Embryonic facial prominence (tissue), 1 donor: Measurements from ENCODE around the gene CHCHD4.
"Not testable (repeated sequence)": the region's sequence is repeated elsewhere in the genome, so short reads cannot be mapped to it uniquely, and the experiment has no call there.

Source experiments
- DNase-seq: peaks from one replicate; pipeline ENCODE4 v3.0.0-alpha.2; 2016; ENCODE audit errors: extremely low spot score

Gene CHCHD4

GRCh38 chr3:14120111-14120920 lies 4.4 kb downstream of the CHCHD4 start:
- DNase-seq = no peak

DNA sequence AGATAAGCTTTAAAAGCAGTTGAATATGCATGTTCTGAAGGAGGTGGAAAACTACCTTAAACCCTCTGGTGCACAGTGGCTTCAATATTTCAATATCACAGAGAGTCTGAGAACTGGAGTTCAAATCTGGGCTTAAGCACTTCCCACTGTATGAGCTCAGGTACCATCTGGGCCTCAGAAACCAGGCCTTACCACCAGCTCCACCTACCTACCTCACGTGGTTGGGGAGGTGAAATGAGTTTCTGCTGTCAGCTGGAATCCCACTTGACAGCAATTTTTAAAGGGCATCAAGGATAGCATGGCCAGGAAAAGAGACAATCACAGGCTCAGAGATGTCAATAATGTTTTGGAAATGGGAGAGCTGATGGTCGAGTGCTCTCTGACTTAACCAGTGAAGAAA lies 5.0 kb downstream of the CHCHD4 start:
- no peak for DNase-seq

DNA sequence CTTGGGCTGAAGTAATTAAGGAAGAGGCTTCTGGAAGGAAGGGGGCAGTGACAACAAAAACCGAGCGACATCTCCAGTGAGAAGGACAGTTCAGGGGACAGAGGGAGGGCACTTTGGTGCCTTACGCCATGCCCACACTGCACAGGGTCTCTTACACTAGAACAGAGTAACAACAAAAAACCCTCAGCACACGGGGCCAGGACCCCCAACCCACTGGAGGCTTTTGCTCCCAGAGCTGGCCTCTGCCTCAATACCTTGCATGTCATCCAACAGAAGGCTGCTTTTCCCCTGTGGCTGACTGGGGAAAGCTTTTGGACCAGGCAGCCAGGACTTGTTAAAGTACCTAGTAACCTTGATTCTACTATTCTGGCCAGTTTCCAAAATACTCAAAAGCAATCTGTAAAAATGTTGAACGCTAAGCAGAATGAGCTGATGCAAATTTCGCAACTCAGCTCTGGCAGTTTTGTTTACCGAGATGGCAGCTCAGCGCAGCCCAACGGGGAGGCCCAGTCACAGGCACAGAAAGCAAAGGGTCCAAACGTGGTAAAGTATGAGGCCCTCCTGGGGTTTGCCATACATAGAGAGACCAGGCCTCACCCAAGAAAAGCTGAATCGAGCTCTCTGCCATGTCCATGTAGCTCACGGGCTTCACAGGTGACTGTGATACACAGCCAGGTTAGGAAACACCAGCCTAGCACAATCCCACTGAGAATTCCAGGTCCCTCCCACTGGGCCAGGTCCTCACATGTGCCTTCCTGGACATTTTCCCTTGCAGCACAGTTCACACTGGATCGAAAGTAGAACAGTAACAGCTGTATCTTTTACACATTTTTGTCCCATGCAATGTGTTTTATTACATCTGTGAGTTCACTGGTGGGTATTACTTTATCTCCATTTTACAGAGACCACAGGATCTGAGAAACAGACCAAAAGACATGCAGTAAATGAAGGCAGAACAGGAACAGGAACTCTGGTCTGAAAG lies 6.0 kb downstream of the CHCHD4 start:
- no peak for DNase-seq

DNA sequence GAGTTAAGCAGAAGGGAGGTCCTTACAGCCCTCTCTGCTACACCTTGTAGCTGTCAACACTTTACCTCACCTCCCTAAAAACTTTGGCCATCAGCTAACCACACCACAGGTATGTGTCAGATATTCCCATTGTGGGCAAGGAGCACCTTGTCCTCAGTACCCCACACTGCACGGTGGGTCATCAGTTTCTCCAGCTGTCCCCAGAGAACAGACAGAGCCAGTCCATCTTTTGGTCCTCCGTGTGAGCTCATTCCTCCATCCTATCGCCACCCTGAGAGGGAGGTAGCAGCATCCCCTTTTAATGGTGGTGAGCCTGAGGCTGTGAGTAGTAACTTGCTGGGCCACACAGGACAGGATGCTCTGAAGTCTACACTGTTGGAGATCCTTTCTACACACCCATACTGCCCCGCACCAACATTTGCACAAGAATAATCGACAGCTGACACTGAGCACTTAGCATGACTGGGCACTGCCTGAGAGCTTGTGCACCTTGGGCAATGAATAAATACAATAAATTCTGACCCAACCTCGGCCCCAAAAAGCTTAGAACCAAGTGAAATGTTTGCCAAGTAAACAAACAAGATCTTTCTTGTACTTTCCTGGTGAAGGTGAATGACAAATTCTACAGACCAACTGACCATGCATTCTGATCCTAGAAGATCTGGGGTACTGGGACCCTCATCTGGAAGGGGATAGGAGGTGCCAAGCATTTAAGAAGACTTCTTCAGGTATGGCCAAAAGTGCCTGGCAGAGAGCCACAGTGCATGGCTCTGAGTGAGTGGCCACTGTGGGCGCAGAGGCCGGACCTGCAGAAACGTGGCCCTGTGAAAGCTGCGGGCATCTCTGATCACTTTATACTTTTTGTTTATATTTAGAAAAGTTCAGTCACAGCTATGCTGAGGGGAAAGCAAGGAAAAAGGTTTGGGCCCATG lies 6.9 kb downstream of the CHCHD4 start:
- DNase-seq = no peak

DNA sequence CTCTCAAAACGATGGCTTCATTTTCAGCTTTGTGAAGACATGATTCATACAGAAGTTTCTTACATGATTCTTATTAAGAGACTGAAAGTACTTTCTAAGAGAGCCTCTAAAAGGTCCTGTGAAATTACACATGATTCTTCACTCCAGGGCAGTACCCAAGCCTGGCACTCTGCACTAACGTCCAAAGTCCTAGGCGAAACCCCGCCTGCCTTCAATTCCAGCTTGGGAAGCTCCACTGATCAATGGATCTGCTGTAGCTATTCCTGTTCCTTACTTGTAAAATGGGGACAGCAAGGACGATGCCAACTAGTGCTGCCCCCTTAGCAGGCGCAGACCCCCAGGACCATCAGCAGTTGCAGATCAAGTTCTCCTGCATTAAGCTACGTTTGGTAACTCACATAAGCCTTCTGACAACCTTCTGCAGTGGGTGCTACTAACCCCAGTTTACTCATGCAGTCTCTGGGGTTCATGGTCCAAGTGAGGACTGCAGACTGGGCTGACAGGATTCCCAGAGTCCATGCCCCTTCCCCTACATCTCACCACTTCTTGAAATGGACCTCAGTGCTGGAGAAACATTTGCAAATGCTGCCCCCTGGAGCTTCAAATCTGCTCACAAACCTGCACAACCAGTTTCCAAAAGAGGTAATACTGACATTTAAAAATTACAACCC lies 10.6 kb downstream of the CHCHD4 start:
- DNase-seq = no peak

DNA sequence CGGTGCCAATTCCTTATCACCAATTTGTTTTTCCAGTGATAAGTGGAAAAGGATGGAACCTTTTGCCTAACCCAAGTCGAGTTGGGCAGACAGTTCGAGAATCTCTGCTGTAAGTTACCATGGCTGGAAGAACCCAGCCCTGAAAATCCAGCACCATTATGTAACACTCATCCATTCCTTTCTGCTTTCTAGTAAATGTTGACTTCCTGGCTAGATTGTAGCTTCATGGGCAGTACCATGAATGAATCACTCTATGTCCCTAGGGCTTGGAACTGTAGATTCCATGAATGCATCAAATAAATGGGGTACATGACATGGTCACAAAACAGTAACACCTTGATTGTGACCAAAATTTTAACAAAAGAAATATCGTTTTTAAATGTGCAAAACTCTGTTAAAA lies 14.0 kb downstream of the CHCHD4 start:
- no peak for DNase-seq

GRCh38 chr3:14109821-14110220 lies 14.8 kb downstream of the CHCHD4 start:
- DNase-seq = not testable (repeated sequence)

DNA sequence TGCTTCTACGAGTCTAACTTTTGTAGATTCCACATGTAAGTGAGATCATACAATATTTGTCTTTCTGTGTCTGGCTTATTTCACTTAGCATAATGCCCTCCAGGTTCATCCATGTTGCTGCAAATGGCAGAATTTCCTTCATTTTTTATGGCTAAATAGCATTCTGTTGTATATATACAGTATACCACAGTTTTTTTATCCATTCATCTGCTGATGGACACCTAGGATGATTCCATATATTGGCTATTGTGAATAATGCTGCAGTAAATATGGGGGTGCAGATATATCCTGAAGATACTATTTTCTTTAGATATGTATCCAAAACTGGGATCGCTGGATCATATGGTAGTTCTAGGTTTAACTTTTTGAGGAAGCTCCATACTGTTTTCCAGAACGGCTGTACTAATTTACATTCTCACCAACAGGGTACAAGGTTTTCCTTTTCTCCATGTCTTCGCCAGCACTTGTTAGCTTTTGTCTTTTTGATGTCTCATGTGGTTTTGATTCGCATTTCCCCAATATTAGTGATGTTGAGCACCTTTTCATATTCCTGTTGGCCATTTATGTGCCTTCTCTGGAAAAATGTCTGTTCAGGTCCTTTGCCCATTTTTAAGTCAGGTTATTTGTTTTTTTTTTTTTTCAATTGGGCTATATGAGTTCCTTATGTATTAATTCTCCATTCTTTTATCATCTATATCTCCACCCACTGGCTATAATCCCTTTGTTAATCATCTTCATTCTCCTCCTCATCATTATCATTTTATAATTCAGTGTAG lies 26.9 kb downstream of the CHCHD4 start:
- DNase-seq = no peak

- DNase-seq = no peak
Measured at GRCh38 chr3:14096742-14097141, 27.9 kb downstream of the CHCHD4 start.

DNA sequence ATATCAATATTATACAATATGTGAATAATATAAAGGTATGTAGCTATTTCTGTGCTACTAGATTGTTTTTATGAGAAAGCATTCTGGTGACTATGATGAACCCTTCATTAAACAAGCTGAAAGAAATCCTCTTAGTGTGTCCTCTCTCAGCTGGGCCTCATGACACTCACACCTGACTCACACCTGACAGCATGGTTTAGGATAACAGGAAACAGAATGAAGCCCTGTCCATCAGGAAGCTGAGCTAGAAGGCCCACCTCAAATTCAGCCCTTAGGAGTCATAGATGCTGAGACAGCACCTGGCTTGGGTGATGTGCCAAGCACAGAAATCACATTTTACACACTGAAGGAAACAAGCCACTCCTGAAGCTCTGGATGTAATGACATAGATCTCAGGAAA lies 30.8 kb downstream of the CHCHD4 start:
- DNase-seq = no peak

GRCh38 chr3:14092464-14092863 lies 32.2 kb downstream of the CHCHD4 start:
- DNase-seq = no peak

GRCh38 chr3:14091959-14092358 lies 32.7 kb downstream of the CHCHD4 start:
- DNase-seq = not testable (repeated sequence)

DNA sequence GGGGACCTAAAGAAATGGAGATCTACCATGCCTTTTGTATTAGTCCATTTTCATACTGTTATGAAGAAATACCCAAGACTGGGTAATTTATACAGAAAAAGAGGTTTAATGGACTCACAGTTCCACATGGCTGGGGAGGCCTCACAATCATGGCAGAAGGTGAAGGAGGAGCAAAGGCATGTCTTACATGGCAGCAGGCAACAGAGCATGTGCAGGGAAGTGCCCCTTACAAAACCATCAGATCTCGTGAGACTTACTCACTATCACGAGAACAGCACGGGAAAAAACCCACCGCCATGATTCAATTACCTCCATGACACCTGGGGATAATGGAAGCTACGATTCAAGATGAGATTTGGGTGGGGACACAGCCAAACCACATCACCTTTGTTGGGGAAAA lies 37.2 kb downstream of the CHCHD4 start:
- DNase-seq = not testable (repeated sequence)

- no peak for DNase-seq
Measured at GRCh38 chr3:14082108-14082657, 42.5 kb downstream of the CHCHD4 start.

GRCh38 chr3:14077310-14077709 lies 47.4 kb downstream of the CHCHD4 start:
- DNase-seq = no peak

- not testable (repeated sequence) for DNase-seq
Measured at GRCh38 chr3:14075233-14075632, 49.4 kb downstream of the CHCHD4 start.

GRCh38 chr3:14064910-14065309 lies 59.8 kb downstream of the CHCHD4 start:
- DNase-seq = no peak

DNA sequence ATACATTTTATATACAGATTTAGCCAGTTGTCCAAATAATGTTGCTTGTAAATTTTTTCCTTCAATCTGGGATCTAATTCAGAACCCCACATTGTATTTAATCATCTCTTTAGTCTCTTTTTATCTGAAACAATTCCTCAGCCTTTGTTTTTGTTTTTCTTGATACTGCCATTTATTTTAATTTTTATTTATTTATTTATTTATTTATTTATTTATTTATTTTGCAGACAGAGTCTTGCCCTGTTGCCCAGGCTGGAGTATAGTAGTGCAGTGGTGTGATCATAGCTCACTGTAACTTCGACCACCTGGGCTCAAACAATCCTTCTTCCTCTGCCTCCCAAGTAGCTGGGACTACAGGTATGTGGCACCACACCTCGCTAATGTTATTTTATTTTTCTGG lies 61.5 kb downstream of the CHCHD4 start:
- DNase-seq = no peak
